ENCODE results near the gene FOXD3. TPM values are rescaled to one million over a fixed set of nuclear protein-coding genes. Genes with fewer than 3 reads are reported as not detected.
A peak's percentile ranks its signal among the peaks of the same experiment; 100 is the strongest.

The FOXD3 gene
- total RNA-seq, 6 donors from 2014 or later = 0.09 TPM; not detected in 5

GRCh38 chr1:63305043-63305442 is 17.3 kb upstream of the FOXD3 start:
- peaks cover 0 to 5% (median 1%) of the 10 kb centered on the region in 4 donors for H3K9me3 ChIP-seq
- ATAC-seq (ENCODE audit: low FRiP score in 2 of 2) (no peak), DNase-seq (no peak)
- H3K27me3 ChIP-seq = no peaks in the 10 kb centered on the region
- no peaks in the 10 kb centered on the region for H3K36me3 ChIP-seq
- no peak overlapping the region for H3K27ac ChIP-seq
- TF ChIP-seq POLR2A (IDR thresholded peaks at IDR 0.05) (no peak), POLR2AphosphoS5 (IDR thresholded peaks at IDR 0.05) (no peak), EP300 (IDR thresholded peaks at IDR 0.05) (no peak)
- TF ChIP-seq, protein P1, sequence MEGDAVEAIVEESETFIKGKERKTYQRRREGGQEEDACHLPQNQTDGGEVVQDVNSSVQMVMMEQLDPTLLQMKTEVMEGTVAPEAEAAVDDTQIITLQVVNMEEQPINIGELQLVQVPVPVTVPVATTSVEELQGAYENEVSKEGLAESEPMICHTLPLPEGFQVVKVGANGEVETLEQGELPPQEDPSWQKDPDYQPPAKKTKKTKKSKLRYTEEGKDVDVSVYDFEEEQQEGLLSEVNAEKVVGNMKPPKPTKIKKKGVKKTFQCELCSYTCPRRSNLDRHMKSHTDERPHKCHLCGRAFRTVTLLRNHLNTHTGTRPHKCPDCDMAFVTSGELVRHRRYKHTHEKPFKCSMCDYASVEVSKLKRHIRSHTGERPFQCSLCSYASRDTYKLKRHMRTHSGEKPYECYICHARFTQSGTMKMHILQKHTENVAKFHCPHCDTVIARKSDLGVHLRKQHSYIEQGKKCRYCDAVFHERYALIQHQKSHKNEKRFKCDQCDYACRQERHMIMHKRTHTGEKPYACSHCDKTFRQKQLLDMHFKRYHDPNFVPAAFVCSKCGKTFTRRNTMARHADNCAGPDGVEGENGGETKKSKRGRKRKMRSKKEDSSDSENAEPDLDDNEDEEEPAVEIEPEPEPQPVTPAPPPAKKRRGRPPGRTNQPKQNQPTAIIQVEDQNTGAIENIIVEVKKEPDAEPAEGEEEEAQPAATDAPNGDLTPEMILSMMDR (IDR thresholded peaks at IDR 0.05) = no peak
- no peaks in the 10 kb centered on the region for H3K4me1 ChIP-seq
- no peak overlapping the region for H3K4me3 ChIP-seq

- 88 to 89% methylated on average over 1 of the region's 1 CpG for WGBS, 2 donors
- no peaks in the 10 kb centered on the region for H3K4me1 ChIP-seq
- no peak overlapping the region for H3K4me3 ChIP-seq
- H3K9me3 ChIP-seq = peaks cover 0 to 5% (median 1%) of the 10 kb centered on the region in 4 donors
- H3K27me3 ChIP-seq = no peaks in the 10 kb centered on the region
- no peaks in the 10 kb centered on the region for H3K36me3 ChIP-seq
- no peak for ATAC-seq (ENCODE audit: low FRiP score in 2 of 2)
- TF ChIP-seq POLR2AphosphoS5 (IDR thresholded peaks at IDR 0.05) (no peak), POLR2A (IDR thresholded peaks at IDR 0.05) (no peak), EP300 (IDR thresholded peaks at IDR 0.05) (no peak)
- TF ChIP-seq, protein P1 (IDR thresholded peaks at IDR 0.05) = no peak
- no peak overlapping the region for H3K27ac ChIP-seq
- DNase-seq = no peak
Observed at GRCh38 chr1:63307196-63307794, 15.1 kb upstream of the FOXD3 start.

DNA sequence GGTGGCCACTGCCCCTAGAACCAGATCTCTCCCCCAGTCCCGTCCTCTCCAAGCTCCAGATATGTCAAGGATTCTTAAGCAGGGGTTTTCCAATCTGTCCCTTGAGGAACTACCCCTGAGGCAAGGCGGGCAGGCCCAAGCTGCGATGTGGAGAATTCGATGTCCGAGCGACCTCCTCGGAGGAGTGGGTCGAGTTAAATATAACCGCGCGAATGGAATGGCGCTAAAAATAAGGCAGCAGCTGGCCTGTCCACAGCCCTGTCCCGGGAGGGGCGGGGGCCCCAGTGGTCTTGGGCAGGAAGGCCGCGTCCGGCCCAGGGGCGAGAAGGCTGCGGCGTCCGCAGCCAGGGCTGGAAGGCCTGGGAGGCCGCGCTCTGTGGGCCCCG is 5.8 kb upstream of the FOXD3 start:
- no peak overlapping the region for H3K27ac ChIP-seq
- peaks cover 6 to 55% (median 40%) of the 10 kb centered on the region in 4 donors for H3K27me3 ChIP-seq
- peaks cover 11 to 43% (median 16%) of the 10 kb centered on the region in 4 donors for H3K4me1 ChIP-seq
- TF ChIP-seq, protein P1 (IDR thresholded peaks at IDR 0.05) = no peak
- TF ChIP-seq EP300 (IDR thresholded peaks at IDR 0.05) = no peak
- no peak for TF ChIP-seq POLR2AphosphoS5 (IDR thresholded peaks at IDR 0.05)
- TF ChIP-seq POLR2A (IDR thresholded peaks at IDR 0.05) = no peak
- DNase-seq (no peak), ATAC-seq (ENCODE audit: low FRiP score in 2 of 2) (no peak)
- no peaks in the 10 kb centered on the region for H3K36me3 ChIP-seq
- H3K4me3 ChIP-seq = peak overlapping the region in 2 of 4 donors; percentile 39 to 58
- H3K9me3 ChIP-seq = peaks cover 0 to 4% (median 0%) of the 10 kb centered on the region in 4 donors
- WGBS, 2 donors = 26 to 35% methylated on average over 19 to 24 of the region's 24 CpGs

DNA sequence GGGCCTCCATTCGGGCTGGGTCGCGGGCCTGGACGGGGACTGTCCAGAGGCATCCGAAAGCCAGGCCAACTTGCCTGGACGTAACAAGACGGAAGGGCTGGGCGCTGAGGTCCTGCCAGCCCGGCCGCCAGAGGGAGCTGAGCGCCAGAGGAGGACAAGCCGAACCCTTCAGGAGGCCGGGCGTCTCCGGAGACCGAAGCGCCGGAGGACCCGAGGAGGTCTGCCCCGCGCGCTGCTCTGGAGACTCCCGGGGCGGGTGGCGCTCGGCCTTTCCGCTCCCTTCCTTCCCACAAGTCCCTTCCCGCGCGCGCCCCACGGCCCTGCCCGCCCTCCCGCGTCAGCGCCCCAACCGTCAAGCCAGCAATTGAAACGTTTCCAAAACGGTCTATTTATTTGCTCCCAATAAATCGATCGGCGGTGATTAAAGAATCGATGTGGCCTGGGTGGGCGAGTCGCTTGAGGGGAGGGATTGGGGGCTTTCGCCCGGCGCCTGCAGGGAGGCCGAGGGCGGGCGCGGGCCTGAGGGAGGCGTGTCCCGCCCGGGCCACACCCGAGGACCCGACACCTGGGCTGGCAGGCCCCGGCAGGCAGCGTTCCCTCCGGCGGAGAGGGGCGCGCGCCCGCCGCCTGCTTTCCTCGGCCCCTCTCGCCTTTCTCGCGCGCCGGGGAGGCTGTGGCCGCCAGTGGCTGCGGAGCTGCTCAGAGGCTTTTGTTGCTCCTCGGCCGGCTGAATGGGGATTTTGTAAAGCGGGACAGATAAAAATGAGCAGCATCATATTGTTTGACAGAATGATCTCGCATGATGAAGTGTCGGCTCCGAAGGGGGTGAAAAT is 5.2 kb upstream of the FOXD3 start:
- Histone ChIP-seq H3K27ac (no peak overlapping the region), H3K27me3 (peaks cover 7 to 61% (median 44%) of the 10 kb centered on the region in 4 donors), H3K4me1 (peaks cover 17 to 49% (median 22%) of the 10 kb centered on the region in 4 donors), H3K4me3 (peak overlapping the region; percentile 8 to 58 (median 48)), H3K36me3 (no peaks in the 10 kb centered on the region), H3K9me3 (peaks cover 0 to 4% (median 0%) of the 10 kb centered on the region in 4 donors)
- 3 to 5% methylated on average over 10 to 53 of the region's 80 CpGs for WGBS, 2 donors
- ATAC-seq (ENCODE audit: low FRiP score in 2 of 2) (peak; percentile 78 to 82), DNase-seq (peak; percentile 83 to 94)
- TF ChIP-seq, protein P1 (IDR thresholded peaks at IDR 0.05) = peak; percentile 30 to 63 (median 52)
- no peak for TF ChIP-seq POLR2A (IDR thresholded peaks at IDR 0.05)

Measured in upper lobe of left lung (tissue), 6 donors.